Liver (tissue), 9 donors: ENCODE measurements around the gene SLC24A2. TPM values are rescaled to one million over a fixed set of nuclear protein-coding genes. Genes with fewer than 3 reads are reported as not detected.

Experiments used
- DNase-seq: peaks from one replicate; pipeline ENCODE4 v3.0.0-alpha.2; 2017; ENCODE audit warnings: low spot score
- H3K27ac ChIP-seq, 2 donors: one replicate each; pipeline ENCODE4 v1.7.0; 2013; ENCODE audit warnings: inconsistent platforms in 2 of 2, low read length in 2 of 2, control low read depth in 1 of 2, low read depth in 1 of 2, mild to moderate bottlenecking in 1 of 2
- H3K27me3 ChIP-seq, 4 donors: one replicate each; pipeline versions ENCODE4 v1.6.1 to v1.7.0; 2013; ENCODE audit warnings: low read length in 3 of 4, inconsistent platforms in 1 of 4, mild to moderate bottlenecking in 1 of 4, moderate library complexity in 1 of 4; ENCODE audit not compliant: control insufficient read depth in 4 of 4, insufficient read depth in 4 of 4
- H3K36me3 ChIP-seq, 4 donors: one replicate each; pipeline versions ENCODE4 v1.6.1 to v1.7.0; 2013; ENCODE audit warnings: low read length in 3 of 4, mild to moderate bottlenecking in 3 of 4, low read depth in 1 of 4, moderate library complexity in 1 of 4; ENCODE audit not compliant: control insufficient read depth in 4 of 4, insufficient read depth in 3 of 4
- H3K4me1 ChIP-seq, 4 donors: one replicate each; pipeline versions ENCODE4 v1.6.1 to v1.7.0; 2013; ENCODE audit warnings: low read length in 3 of 4, mild to moderate bottlenecking in 3 of 4, moderate library complexity in 1 of 4; ENCODE audit not compliant: control insufficient read depth in 4 of 4, insufficient read depth in 4 of 4
- H3K4me3 ChIP-seq, 3 donors: one replicate each; pipeline versions ENCODE4 v1.6.1 to v1.7.0; 2013; ENCODE audit warnings: low read length in 3 of 3, control low read depth in 1 of 3, low read depth in 1 of 3, mild to moderate bottlenecking in 1 of 3
- H3K9ac ChIP-seq, 2 donors: one replicate each; pipeline ENCODE4 v1.7.0; 2013; ENCODE audit warnings: low read length in 2 of 2, mild to moderate bottlenecking in 2 of 2, moderate library complexity in 2 of 2, control low read depth in 1 of 2, low read depth in 1 of 2
- H3K9me3 ChIP-seq, 4 donors: one replicate each; pipeline versions ENCODE4 v1.6.1 to v1.7.0; 2013; ENCODE audit warnings: low read length in 3 of 4; ENCODE audit not compliant: control insufficient read depth in 4 of 4
- CTCF ChIP-seq: fragments of 150-350 bp; IDR thresholded peaks from 2 replicates; pipeline ENCODE4 v1.5.1; 2017; ENCODE audit warnings: improper control_type of control experiment, low read depth, low read length; ENCODE audit not compliant: missing input control
- EGR1 ChIP-seq, 2 donors: IDR thresholded peaks; 2 replicates each; pipeline ENCODE4 v1.6.1; 2016 to 2018; ENCODE audit warnings: antibody characterized with exemption in 2 of 2, low read depth in 2 of 2
- FOXA1 ChIP-seq: IDR thresholded peaks from 2 replicates; pipeline ENCODE4 v1.6.1; 2016; ENCODE audit warnings: antibody characterized with exemption
- HNF4A ChIP-seq, 2 donors: conservative IDR thresholded peaks; 2 replicates each; pipeline ENCODE4 v1.6.1; 2016; ENCODE audit warnings: antibody characterized with exemption in 2 of 2, mild to moderate bottlenecking in 2 of 2
- HNF4G ChIP-seq: IDR thresholded peaks from 2 replicates; pipeline ENCODE4 v1.6.1; 2016; ENCODE audit warnings: antibody characterized with exemption
- JUND ChIP-seq, 2 donors: IDR thresholded peaks; 2 replicates each; pipeline ENCODE4 v1.6.1; 2016; ENCODE audit warnings: antibody characterized with exemption in 2 of 2
- MAX ChIP-seq: IDR thresholded peaks from 2 replicates; pipeline ENCODE4 v1.6.1; 2016; ENCODE audit warnings: antibody characterized with exemption
- NR2F2 ChIP-seq: IDR thresholded peaks from 2 replicates; pipeline ENCODE4 v1.6.1; 2016; ENCODE audit warnings: antibody characterized with exemption
- RXRA ChIP-seq, 2 donors: IDR thresholded peaks; 2 replicates each; pipeline ENCODE4 v1.6.1; 2017 to 2018; ENCODE audit warnings: antibody characterized with exemption in 2 of 2, mild to moderate bottlenecking in 1 of 2
- SP1 ChIP-seq: IDR thresholded peaks from 2 replicates; pipeline ENCODE4 v1.6.1; 2018; ENCODE audit warnings: antibody characterized with exemption, mild to moderate bottlenecking
- TAF1 ChIP-seq: conservative IDR thresholded peaks from 2 replicates; pipeline ENCODE4 v1.6.1; 2016; ENCODE audit warnings: antibody characterized with exemption, mild to moderate bottlenecking
- YY1 ChIP-seq: IDR thresholded peaks from 2 replicates; pipeline ENCODE4 v1.6.1; 2016; ENCODE audit warnings: antibody characterized with exemption, mild to moderate bottlenecking
- WGBS: extraction: QIAGEN DNeasy Blood & Tissue Kit; methylation state at CpG from one replicate; pipeline ENCODE4 v1.1.7; 2013; 5-methylcytosine and 5-hydroxymethylcytosine counted together
- polyA plus RNA-seq, 2 donors: library from polyadenylated mRNA; stranded (reverse) in 1 of 2; unstranded in 1 of 2; fragments of 200-250 nt in 1 of 2; fragments of >200 nt in 1 of 2; fragmentation: Nextera tagmentation in 1 of 2; extraction: Ambion mirVana in 1 of 2; gene quantifications; one replicate each; pipeline versions ENCODE4 v1.2.1 to v1.2.3, GENCODE V29; 2013 to 2015
- total RNA-seq, 2 donors: library from RNA; depleted of rRNA; stranded (reverse); fragments of >200 nt; gene quantifications; one replicate each; pipeline ENCODE4 v1.2.3, GENCODE V29; 2014
- TF ChIP-seq, protein P1 (sequence below): IDR thresholded peaks from 2 replicates; pipeline ENCODE4 v1.6.1; 2016; ENCODE audit warnings: antibody characterized with exemption
- donor health status: healthy.
- donor health status: healthy.
- donor health status: healthy.
- donor health status: healthy.
- donor health status: healthy.

The SLC24A2 gene
- total and polyA plus RNA-seq, 4 donors: under 0.01 to 0.02 TPM; not detected in 2

GRCh38 chr9:19771446-19771845 lies 17.4 kb downstream of the SLC24A2 start:
- Histone ChIP-seq H3K9ac (no peak overlapping the region), H3K9me3 (peaks cover 0 to 1% (median 0%) of the 10 kb centered on the region in 4 donors), H3K27ac (no peak overlapping the region), H3K27me3 (no peaks in the 10 kb centered on the region), H3K4me3 (no peak overlapping the region), H3K36me3 (no peaks in the 10 kb centered on the region), H3K4me1 (no peaks in the 10 kb centered on the region)
- no peak for DNase-seq
- TF ChIP-seq SP1 (no peak), EGR1 (IDR thresholded peaks at IDR 0.05; ENCODE audit: low read depth in 2 of 2) (no peak), TAF1 (no peak), HNF4A (conservative IDR thresholded peaks at IDR 0.05) (no peak), HNF4G (no peak), MAX (no peak)
- TF ChIP-seq, protein P1, sequence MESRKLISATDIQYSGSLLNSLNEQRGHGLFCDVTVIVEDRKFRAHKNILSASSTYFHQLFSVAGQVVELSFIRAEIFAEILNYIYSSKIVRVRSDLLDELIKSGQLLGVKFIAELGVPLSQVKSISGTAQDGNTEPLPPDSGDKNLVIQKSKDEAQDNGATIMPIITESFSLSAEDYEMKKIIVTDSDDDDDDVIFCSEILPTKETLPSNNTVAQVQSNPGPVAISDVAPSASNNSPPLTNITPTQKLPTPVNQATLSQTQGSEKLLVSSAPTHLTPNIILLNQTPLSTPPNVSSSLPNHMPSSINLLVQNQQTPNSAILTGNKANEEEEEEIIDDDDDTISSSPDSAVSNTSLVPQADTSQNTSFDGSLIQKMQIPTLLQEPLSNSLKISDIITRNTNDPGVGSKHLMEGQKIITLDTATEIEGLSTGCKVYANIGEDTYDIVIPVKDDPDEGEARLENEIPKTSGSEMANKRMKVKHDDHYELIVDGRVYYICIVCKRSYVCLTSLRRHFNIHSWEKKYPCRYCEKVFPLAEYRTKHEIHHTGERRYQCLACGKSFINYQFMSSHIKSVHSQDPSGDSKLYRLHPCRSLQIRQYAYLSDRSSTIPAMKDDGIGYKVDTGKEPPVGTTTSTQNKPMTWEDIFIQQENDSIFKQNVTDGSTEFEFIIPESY: no peak
- WGBS: 65% methylated on average over 4 of the region's 4 CpGs

GRCh38 chr9:19770973-19771372 lies 17.9 kb downstream of the SLC24A2 start:
- H3K9me3 ChIP-seq: peaks cover 0 to 1% (median 0%) of the 10 kb centered on the region in 4 donors
- no peaks in the 10 kb centered on the region for H3K27me3 ChIP-seq
- no peak for DNase-seq
- TF ChIP-seq HNF4A (conservative IDR thresholded peaks at IDR 0.05) (no peak), TAF1 (no peak), SP1 (no peak), MAX (no peak), FOXA1 (no peak), HNF4G (no peak)
- TF ChIP-seq, protein P1: no peak
- WGBS: 63% methylated on average over 5 of the region's 5 CpGs
- no peaks in the 10 kb centered on the region for H3K36me3 ChIP-seq
- H3K9ac ChIP-seq: no peak overlapping the region
- H3K4me1 ChIP-seq: no peaks in the 10 kb centered on the region
- H3K27ac ChIP-seq: no peak overlapping the region
- H3K4me3 ChIP-seq: no peak overlapping the region

DNA sequence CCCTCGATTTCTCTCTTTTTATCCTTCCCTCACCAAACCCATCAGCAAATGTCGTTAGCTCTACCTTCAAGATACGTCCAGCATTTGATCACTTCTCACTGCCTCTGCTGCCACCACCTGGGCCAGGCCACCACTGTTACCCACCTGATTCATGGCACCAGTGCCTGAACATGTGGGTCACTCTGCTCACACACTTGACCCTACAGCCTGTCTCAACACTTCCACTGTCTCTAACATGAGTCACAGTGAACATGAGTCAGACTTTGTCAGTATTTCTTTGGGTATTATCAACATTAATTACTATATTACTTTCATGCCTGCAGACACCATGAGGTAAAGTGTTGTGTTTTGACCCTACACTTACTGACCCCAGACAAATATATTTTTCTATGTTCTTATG lies 19.6 kb downstream of the SLC24A2 start:
- WGBS: 50% methylated on average over 3 of the region's 3 CpGs
- no peak overlapping the region for H3K4me3 ChIP-seq
- no peaks in the 10 kb centered on the region for H3K36me3 ChIP-seq
- H3K27ac ChIP-seq: no peak overlapping the region
- H3K27me3 ChIP-seq: no peaks in the 10 kb centered on the region
- no peaks in the 10 kb centered on the region for H3K4me1 ChIP-seq
- H3K9ac ChIP-seq: no peak overlapping the region
- peaks cover 0 to 1% (median 0%) of the 10 kb centered on the region in 4 donors for H3K9me3 ChIP-seq
- DNase-seq: no peak
- TF ChIP-seq JUND (IDR thresholded peaks at IDR 0.05) (no peak), MAX (no peak), CTCF (no peak), EGR1 (IDR thresholded peaks at IDR 0.05; ENCODE audit: low read depth in 2 of 2) (no peak), RXRA (IDR thresholded peaks at IDR 0.05) (no peak), NR2F2 (no peak), FOXA1 (no peak), HNF4G (no peak), YY1 (no peak)
- TF ChIP-seq, protein P1: no peak
